Measurements from ENCODE around the gene PGBD5.
"Not testable (repeated sequence)": the region's sequence is repeated elsewhere in the genome, so short reads cannot be mapped to it uniquely, and the experiment has no call there.

Gene PGBD5, protein sequence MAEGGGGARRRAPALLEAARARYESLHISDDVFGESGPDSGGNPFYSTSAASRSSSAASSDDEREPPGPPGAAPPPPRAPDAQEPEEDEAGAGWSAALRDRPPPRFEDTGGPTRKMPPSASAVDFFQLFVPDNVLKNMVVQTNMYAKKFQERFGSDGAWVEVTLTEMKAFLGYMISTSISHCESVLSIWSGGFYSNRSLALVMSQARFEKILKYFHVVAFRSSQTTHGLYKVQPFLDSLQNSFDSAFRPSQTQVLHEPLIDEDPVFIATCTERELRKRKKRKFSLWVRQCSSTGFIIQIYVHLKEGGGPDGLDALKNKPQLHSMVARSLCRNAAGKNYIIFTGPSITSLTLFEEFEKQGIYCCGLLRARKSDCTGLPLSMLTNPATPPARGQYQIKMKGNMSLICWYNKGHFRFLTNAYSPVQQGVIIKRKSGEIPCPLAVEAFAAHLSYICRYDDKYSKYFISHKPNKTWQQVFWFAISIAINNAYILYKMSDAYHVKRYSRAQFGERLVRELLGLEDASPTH

DNA sequence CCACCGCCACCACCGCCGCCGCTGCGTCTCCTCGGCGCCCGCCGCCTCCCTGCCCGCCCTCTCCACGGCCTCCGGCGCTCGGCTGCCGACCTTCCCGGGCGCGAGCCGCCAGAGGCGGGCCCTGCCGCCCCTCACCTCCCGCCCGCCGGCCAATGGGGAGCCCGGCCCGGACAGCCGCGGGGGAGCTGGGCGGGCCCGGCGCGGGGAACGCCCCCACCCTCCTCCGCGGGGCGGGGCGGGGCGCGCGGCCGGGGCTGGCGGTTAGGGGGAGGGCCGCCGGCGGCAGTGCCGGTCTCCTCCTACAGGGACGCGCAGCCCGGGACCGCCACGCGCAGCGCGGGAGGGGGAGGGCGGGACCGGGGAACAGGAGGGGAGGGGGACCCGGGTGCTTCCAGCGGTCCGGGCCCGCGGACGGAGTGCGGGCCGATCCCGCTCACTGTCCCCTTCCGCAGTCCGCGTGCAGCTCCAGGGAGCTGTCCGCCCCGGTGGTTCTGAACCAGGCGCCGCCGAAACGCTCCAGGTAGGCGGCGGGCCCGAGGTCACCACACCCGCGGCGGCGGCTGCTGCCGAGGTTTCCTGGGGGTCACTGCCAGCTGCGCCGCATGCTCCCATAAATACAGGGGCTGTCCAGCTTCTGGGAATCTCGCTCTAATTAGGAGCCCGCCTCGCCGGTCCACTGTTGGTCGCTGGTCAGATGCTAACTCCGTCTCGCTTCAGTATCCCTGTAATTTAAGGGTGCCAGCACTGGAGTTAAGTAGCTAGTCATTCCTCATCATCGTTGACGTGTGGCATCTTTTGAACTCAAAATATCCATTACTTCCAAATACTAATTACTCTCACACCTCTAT lies at the start of gene PGBD5:
PGBD5 (minus strand) TSS at position 87 of the 848 bp plus-strand sequence. CDS start 404 bp downstream, outside the sequence.
- DNase-seq, result peak; percentile 70 to 82

DNA sequence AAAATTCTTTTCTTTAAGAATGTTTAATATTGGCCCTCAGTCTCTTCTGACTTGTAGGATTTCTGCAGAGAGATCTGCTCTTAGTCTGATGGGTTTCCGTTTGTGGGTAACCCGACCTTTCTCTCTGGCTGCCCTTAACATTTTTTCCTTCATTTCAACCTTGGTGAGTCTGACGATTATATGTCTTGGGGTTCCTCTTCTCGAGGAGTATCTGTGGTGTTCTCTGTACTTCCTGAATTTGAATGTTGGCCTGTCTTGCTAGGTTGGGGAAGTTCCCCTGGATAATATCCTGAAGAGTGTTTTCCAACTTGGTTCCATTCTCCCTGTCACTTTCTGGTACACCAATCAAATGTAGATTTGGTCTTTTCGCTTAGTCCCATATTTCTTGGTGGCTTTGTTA lies 48.8 kb upstream of the PGBD5 start:
- not testable (repeated sequence) for DNase-seq

DNA sequence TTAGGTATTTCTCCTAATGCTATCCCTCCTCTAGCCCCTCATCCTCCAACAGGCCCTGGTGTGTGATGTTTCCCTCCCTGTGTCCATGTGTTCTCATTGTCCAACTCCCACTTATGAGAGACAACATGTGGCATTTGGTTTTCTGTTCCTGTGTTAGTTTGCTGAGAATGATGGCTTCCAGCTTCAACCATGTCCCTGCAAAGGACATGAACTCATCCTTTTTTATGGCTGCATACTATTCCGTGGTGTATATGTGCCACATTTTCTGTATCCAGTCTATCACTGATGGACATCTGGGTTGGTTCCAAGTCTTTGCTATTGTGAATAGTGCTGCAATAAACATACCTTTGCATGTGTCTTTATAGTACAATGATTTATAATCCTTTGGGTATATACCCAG lies 44.6 kb upstream of the PGBD5 start:
- DNase-seq, result not testable (repeated sequence)

DNA sequence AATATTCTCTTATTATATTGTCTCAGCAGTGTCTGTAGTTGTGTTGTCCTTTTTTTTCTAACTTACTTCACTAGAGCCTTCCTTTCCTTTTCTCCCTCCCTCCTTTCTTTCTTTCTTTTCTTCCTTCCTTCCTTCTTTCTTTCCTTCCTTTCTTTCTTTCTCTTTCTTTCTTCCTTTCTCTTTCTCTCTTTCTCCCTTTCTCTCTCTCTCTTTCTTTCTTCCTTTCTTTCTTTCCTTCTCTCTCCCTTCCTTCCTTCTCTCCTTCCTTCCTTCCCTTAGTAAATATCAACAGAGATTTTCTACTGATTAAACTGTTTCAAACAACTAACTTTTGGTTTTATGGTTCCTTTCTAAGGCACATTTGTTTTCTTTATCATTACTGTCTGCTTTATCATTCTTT lies 43.1 kb upstream of the PGBD5 start:
- DNase-seq, result no peak

DNA sequence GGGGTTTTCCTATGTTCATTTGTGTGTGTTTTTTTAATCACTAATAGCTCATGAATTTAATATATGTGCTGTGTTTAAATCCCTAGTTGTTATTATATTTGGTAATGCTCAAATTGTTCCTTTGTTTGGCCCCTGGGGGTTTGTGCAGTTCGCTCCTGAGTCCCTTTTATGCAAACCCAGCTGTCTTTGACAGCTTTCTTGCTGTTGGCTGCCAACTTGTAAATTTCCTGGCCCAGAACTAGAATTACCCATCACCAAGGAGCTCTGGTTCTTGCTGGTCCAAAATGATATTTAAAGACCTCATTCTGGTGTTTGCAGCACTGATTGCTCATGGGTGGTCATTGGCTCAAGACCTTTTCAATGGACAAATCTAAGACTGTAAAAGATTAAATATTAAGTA lies 39.6 kb upstream of the PGBD5 start:
- no peak for DNase-seq

DNA sequence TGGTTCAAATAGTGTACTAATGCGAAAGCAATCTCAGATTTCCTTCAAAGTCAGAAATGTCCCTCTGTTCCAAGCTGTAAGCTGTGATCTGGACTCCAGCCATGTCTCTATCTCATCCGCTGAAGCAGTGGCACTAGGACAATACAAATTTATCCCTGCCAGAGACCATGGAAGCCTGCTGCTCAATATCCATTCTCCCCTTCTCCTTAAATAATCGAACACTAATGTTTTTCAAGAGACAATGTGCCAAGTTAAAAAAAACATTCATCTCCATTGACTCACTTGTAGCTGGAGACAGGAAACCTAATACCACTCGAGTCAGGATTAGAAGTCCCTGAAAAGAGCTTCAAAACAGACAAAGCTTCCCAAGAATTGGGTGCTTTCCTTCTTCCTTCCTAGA lies 38.5 kb upstream of the PGBD5 start:
- DNase-seq, result no peak

DNA sequence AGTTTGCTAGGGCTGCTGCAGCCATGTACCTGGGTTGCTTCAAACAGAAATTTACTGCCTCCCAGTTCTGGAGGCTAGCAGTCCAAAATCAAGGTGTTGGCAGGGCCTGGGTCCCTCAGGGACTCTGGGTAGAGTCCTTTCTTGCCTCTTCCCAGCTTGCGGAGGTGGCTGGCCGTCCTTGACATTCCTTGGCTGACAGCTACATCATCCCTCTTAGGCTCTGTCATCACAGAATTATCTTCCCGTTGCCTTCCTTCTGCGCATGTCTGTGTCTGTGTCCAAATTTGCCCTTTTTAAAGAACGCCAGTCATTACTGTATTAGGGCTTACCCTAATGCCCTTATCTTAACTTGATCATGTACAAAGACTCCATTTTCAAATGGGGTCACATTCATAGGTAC lies 37.6 kb upstream of the PGBD5 start:
- no peak for DNase-seq

DNA sequence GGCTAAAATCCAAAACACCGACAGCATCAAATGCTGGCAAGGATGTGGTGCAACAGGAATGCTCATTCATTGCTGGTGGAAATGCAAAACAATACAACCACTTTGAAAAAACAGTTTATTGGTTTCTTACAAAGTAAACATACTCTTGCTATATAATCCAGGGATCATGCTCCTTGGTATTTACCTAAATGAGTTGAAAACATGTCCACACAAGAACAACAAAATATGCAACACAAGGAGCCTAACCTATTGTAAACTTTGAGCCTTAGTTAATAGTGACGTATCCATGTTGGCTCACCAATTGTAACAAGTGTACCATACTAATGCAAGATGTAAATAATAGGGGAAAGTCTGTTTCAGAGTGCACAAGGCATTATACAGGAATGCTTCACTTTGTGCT lies 37.2 kb upstream of the PGBD5 start:
- no peak for DNase-seq

DNA sequence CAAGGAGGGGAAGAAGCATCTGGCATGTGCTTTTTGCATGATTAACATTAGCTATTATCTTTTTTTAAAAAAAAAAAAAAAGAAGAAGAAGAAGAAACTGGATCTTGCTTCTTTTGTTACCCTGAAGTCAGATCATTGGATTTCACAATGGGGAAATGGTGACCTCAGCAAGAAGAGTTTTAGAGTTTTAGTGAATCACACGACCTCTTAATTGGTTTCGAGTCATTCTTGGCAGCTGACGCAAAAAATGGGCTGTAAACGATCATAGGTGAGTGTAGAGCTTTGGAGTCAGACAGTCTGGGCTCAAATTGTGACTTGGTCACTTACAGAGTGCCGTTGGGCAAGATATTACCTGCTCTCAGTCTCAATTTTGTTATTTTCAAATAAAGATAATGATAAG lies 33.3 kb upstream of the PGBD5 start:
- no peak for DNase-seq

DNA sequence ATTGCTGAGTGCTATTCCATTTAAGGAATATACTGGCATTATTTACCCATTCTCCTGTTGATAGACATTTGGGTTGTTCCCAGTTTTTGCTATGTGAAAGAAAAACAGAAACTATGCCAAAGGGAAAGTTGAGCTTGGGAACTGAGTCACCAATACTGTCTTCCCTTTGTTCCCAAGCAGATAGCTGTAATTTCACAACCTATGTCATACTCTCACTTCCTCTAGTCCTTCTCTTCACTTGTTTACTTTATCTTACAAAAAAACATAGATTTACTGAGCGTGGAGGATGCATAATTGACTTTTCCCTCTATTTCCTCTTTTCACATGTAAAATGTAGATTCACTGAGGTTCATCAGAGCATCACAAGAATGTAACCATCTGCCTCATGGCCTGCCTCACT lies 32.4 kb upstream of the PGBD5 start:
- DNase-seq, result no peak

DNA sequence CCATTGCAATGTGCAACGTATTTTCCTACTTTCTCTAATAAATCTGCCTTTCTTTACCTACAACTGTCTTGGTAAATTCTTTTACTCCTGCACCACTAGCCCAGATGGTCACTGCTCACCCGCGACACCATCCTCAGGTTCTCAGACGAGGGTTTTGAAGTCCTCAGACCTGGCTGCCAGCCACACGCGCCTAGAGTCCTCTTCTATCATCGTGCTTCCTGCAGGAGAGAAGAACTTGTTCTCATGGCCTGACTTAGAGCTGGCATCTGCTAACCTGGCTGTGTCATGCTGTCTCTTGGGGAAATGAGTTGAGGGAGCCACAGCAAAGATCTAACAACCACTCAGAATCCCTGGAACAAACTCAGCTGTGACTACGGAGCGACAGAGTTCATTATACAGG lies 30.3 kb upstream of the PGBD5 start:
- no peak for DNase-seq

DNA sequence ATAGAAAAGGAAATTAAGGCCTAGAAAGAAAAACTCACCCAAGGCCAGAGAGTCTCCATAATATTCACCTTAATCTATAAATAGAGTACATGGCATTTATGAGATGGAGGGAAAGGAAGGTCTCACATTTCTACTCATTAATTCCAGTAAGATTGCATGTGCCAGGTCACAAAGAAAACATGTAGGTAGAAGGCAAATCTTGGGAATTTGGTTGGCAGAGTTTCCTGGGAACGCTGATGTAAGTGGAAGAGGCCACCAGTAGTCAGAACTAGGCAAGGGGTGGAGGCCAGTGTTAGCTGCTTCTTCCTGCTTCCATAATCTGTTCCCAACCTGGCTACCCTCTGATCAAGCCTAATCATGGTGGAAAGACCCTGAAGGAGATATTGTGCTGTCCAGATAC lies 29.2 kb upstream of the PGBD5 start:
- no peak for DNase-seq

DNA sequence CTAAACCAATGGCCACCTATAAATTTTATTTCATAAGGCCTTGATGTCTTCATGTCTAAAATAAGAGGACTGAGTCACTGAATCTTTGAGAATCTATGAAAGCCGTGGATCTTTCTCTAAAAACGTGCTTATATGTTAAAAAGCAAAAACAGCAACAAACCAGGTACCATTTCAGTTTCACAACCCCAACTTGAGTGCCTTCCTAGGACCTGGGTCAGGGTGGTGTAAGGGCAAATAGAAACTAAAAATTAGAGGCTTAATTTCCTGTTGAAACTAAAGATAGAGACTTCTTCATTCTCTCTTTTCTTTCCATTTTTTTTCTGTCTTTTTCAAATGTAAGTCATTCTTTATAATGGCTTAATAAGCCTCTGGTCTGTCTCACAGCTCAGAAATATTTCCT lies 27.2 kb upstream of the PGBD5 start:
- DNase-seq, result no peak

DNA sequence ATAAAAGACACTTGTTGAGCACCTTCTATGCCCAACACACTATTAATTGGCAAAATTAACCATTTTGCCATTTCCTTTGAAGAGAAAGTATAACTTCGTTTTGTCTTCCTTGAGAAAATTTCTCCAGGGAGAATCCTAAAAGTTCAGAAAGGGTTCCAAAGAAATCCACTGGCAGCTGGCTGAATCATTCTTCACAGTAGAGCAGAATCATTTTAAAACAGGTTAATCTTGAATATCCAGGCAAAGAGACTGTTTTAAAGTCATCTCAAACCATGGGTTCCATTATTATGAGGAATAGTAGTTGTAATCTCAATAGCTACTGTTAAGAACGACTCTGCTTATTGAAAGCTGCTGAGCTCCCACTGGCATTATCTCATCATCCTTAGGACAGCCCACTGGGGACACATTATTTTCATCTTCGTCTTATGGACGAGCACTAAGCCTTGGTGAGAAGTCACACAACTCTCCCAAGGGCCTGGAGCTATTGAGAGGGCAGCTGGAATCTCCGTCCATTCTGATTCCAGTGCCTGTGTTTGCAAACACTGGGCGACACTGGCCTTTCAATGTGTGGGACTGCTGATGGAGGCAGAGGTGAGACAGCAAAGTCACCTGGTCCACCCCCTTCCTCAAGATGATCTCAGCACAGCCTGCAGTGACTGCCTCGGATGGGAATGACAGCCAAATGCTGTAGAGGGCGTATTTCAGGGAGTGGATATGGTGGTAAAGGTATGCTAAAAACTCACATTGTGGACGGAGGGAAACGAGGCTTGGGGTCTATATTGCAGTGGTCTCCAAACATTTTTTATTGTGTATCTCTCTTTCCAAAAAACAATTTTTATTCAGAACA lies 15.3 kb upstream of the PGBD5 start:
- no peak for DNase-seq

DNA sequence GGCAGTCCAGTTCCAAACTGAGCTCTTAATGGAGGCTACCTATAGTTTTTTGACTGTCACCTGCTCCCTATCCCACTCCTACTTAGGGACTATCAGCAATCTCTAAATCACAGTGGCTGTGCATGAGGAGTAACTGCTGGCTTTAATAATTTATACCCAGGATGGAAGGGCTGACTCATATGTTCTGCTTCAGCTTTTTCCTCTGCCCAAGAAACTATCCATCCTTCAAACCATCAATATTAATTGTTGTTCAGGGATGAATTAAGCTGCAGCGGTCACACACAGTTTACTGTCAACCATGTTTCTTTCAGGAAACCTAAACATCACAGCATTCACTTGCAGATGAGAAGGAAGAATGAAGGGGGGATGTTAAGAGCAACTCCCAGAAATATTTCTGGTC lies 9.0 kb upstream of the PGBD5 start:
- no peak for DNase-seq

DNA sequence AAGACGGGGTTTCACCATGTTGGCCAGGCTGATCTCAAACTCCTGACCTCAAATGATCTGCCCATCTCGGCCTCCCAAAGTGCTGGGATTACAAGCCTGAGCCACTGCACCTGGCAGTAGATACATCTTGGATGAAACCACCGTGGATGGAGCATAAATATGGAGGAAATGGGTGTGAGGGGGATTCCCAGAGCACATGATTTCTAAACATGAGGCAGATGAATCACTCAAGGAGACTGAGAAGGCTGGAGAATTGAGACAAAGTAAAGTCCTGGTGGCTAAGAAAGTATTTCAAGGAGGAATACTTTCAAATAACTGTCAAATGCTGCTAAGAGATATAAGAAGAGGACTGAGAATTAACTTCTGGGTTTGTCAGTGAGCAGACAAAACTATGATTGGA lies 5.4 kb upstream of the PGBD5 start:
- DNase-seq, result no peak

DNA sequence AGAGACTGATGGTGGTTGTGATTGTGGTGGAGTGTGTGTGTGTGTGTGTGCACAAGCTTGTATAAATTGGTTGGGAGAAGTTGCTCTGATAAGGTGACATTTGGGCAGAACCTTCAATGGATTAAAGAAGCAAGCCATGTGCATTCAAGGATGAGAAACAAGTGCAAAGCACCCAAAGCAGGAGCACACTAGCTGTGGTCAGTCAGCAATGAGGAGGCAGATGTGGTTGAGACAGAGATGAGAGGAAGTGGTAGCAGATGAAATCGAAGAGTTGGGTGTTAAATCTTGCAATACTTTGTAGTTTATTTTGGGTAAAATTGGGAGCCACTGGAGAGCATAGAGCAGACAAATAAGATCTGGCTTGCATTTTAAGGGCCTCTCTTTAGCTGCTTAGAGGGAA lies 4.4 kb upstream of the PGBD5 start:
- no peak for DNase-seq

DNA sequence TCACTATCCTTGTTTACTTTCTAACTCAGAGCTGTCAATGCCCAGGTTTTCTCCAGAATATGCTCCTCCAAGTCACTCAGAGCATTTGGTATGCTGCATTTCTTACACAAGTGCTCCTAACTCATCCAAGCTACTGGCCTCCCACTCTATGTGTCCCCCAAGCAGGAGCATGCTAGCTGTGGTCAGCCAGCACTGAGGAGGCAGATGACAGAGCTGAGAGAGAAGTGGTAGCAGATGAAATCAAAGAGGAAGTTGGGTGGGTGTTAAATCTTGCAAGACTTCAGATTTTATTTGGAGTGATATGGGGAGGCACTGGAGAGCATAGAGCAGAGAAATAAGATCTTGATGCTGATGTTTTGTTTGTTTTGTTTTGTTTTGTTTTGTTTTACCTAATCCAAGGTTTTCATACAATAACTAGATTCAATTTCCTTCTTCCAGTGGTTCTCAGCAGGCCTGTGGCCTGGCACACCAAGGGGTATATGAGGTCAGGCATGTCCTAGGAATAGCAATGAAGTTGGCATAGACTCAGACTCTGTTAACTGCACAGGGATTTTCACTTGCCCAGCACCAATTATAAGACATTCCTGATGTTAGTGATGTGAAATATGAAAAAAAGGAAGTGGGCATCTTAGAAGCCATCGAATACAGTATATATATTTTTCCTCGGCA lies 3.1 kb upstream of the PGBD5 start:
- no peak for DNase-seq

DNA sequence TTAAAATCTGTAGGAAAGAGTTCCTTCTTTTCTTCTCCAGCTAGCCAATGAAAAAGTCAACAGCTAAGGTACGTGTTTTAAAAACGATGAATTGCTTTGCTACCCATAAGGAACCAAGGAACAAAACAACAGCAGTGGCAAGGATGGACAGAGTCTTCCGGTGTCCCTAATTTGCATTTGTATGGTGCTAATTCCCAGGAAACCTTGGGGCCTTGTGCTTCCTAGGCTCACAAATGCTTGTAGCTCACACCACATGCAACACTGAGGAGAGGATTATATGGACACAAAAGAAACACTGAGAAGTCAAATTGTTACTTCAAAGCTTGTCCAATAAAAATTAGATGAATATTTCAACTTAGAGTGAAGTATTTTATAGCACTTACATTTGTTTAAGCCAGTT lies 1.8 kb upstream of the PGBD5 start:
- DNase-seq, result no peak

DNA sequence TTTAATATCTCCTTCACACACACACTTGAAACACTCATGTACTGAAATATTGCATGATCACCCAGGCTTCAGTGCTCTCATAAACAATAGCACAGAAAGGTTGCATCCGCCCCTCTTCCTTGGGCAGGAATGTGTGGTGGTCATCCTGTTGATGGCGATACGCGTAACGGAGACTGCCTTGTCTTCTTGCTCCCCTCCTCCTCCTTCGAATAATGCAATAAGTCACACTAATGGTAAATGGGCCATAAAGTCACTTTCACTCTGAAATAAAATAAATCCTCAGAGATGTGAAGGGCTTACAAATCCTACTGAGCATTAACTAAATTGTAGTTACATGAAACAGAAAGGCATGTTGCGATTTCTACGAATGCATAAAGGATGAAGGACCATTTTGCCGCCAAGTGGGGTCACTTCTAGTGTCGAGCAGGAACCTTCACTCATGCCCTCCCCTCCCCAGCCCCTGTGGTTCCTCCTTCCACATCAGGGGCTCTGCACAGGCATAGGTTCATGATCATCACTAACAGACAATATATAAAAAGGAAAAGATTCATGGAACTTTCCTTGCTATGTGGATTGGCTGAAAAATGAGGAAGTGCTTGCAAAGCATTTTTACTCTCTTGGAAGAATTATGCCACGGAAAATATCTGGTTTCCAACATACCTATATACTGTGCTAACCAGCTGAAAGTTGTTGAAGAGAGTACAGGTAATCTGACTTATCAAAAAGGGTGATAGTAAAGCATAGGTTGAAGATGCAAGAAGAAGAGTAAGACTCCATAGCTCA lies 1.2 kb upstream of the PGBD5 start:
- no peak for DNase-seq

DNA sequence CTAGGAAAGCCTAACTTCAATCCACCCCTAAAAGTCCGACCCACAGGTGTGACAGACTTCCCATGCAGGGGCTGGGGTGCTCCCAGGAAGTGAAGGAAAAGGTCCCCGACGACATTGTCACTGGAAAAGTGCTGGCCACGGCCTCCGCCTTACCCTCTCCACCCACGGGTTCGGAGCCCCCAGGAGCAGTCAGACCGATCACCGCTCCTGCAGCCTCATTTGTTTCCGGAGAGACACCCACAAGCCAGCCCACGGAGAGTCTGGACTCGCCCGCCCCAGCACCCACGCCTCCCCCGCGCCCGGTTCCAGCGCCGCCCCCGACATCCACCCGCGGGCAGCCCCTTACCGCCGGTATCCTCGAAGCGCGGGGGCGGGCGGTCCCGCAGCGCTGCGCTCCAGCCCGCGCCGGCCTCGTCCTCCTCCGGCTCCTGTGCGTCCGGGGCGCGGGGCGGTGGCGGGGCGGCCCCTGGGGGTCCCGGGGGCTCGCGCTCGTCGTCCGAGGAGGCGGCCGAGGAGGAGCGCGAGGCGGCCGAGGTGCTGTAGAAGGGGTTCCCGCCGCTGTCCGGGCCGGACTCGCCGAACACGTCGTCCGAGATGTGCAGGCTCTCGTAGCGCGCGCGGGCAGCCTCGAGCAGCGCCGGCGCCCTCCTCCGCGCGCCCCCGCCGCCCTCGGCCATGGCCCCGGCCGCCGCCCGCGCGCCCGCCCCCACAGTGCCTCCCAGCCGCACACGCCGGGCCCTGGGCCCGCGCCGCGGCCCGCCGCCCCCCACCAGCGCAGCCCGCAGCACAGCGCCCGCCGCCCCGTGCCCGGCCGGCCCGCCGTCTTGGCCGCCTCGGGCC lies 660 bp downstream of the PGBD5 start:
- peak in 1 of 2 experiments; percentile 19 for DNase-seq

Measured in activated T-cell treated with anti-CD3 and anti-CD28 coated beads, Interleukin-2, amount 50 U/mL, for 48 hours (primary cell).